ENCODE measurements around the gene PLEKHH1.

PLEKHH1 gene

DNA sequence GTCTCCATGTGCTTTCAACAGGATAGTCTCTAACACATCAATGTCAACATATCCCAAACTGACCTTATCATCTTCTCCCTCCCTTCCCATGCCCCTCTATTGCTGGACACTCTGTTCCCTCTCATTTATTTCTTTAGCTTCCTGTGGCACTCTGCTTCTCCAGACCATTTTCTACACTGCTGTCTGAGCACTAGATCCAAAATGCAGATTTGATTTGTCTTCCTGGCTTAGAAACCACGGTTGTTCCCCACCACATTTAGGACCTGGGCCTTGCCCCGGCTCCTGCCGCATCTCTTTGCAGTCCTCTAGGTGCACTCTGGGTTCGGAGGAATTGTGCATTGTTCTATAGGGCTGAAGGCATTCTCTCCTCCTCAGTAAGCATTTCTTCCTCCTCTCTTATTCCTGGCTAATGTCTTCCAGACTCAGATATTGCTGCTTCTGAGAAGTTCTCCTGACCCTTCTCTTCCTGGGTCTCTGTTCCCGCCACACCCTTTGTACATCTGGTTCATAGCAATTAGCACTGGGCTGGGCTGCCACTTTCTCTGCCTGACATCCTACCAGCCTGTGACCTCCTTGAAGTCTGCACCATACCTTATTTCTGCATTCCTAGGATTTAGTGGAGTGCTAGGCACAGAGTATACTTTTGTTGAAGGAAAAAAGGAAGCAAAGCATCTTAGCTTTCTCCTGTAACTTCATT, 100.5 kb downstream of the PLEKHH1 start:
- no peak for DNase-seq

DNA sequence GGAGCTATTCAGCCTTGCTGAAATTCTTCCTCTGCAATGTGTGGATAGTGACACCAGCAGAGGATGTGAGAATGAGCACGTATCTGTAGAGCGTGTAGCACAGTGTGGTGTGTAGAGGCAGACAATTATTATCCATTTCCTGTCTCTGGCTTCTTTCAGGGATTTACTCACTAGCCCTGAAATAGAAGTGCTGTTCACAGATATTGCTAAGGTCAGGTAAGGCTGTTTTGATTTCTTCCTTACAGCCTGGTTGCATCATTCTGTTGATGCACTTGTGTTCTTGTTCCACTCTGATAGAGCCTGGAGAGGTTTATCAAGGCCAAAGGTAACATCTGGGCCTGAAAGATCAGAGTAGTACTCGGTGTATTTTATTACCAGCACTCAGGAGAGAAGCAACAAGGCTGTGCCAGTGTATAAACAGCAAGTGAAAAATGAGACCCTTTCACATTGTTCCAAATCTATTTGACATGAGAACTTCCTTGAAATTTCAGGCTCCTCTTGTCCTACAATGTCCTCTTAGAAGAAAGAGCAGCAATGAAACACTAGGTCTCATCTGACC, 103.3 kb downstream of the PLEKHH1 start:
- no peak for DNase-seq

DNA sequence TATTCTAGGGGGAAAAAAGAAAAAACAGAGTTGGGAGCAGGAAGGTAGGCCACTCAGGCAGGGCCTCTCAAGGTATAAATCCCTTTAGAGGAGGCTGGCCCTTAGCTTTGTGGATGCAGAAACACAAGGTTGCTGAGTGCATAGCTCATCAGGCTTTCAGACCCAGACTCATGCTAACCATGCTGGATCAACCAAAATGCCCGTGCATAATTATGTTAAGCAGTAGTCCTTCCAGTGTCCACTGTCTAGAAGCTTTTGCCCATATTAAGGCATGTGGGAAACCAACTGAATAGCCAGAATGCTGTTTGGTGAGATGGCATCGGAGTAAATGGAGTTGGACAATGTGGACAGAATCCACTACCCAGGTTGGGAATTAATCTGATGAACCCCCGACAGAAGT, 105.6 kb downstream of the PLEKHH1 start:
- DNase-seq: no peak

Data from 8988T (cell line).